ELR (cell line): ENCODE data around the gene CNGA4.
"Not testable (repeated sequence)": the region's sequence is repeated elsewhere in the genome, so short reads cannot be mapped to it uniquely, and the experiment has no call there.

Source experiments
- DNase-seq: peaks from one replicate; pipeline ENCODE4 v3.0.0-alpha.2; 2015; ENCODE audit warnings: low read depth

Gene CNGA4

DNA sequence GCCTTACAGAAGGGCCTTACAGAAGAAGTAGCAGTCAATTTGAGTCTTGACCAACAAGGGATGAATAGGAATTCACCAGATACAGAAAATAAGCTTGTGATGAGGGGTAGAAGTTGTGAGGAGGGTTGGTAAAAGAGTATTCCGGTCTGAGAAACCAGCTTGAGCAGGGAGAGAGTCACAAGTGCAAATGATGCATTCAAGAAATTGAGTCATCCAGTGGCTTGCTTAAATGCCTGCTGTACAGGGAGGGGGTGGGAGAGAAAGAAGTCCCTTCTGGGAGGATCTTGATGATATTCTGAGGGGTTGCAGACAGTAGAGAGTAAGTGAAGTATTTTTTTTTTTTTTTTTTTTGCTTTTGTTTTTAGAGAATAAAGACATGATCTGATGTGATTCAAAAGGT is 29.9 kb downstream of the CNGA4 start:
- peak; percentile 20 for DNase-seq

DNA sequence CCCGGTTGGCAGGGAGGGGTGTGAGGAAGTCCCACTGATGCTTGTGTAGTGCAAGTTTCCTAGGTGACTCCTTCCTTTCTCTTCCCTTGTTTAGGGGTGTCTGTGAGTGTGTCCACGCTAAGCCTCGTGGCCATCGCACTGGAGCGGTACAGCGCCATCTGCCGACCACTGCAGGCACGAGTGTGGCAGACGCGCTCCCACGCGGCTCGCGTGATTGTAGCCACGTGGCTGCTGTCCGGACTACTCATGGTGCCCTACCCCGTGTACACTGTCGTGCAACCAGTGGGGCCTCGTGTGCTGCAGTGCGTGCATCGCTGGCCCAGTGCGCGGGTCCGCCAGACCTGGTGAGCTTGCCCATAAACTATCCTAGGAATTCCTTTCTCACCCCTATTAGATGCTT is 31.1 kb downstream of the CNGA4 start:
- DNase-seq: no peak

DNA sequence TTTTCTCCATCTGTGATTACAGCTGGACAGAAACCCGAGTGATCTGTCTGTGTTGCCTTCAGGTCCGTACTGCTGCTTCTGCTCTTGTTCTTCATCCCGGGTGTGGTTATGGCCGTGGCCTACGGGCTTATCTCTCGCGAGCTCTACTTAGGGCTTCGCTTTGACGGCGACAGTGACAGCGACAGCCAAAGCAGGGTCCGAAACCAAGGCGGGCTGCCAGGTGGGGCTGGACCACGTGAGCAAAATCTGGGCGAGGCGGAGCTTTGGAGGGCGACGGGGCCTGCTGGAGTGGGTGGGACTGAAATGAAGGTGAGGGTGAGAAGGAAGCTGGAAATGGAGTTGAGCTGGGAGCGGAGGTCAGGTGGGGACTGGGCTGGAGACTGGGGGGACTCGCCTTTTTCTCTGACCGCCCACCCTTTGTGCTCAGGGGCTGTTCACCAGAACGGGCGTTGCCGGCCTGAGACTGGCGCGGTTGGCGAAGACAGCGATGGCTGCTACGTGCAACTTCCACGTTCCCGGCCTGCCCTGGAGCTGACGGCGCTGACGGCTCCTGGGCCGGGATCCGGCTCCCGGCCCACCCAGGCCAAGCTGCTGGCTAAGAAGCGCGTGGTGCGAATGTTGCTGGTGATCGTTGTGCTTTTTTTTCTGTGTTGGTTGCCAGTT is 31.8 kb downstream of the CNGA4 start:
- no peak for DNase-seq

DNA sequence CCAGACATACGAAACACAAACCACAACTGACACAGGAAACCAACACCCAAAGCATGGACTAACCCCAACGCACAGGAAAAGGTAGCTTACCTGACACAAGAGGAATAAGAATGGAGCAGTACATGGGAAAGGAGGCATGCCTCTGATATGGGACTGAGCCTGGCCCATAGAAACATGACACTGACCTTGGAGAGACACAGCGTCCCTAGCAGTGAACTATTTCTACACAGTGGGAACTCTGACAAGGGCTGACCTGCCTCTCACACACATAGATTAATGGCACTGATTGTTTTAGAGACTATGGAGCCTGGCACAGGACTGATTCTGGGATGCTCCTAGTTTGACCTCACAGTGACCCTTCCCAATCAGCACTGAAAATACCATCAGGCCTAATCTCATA is 32.7 kb downstream of the CNGA4 start:
- no peak for DNase-seq

DNA sequence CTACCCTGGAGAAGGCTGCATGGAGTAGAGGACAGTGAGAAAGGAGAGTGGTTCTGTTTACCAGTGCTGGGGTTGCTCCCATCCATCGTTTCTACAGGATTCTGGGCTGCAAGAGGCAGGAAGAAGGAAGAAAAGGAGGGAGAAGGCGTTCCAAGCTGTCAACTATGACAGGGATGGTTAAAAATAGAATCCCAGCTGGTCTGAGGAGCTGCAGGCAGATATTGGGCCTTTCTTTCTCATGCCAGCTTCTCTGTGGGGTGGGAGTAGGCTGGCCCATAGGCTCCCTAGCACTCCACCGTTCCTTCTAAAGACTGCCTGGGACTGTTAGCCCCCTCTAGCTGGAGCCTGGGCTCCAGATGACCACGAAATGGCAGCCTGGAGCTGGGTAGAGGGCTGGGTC is 34.3 kb downstream of the CNGA4 start:
- DNase-seq: no peak

DNA sequence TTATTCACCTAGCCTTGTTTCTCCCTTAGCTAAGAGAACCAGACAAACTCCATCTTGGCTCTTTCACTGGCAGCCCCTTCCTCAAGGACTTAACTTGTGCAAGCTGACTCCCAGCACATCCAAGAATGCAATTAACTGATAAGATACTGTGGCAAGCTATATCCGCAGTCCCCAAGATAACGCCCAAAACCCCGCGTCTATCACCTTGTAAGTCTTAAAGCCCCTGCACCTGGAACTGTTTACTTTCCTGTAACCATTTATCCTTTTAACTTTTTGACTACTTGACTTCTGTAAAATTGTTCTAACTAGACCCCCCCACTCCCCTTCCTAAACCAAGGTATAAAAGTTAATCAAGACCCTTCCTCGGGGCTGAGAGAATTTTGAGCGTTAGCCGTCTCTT is 41.9 kb downstream of the CNGA4 start:
- DNase-seq: not testable (repeated sequence)

DNA sequence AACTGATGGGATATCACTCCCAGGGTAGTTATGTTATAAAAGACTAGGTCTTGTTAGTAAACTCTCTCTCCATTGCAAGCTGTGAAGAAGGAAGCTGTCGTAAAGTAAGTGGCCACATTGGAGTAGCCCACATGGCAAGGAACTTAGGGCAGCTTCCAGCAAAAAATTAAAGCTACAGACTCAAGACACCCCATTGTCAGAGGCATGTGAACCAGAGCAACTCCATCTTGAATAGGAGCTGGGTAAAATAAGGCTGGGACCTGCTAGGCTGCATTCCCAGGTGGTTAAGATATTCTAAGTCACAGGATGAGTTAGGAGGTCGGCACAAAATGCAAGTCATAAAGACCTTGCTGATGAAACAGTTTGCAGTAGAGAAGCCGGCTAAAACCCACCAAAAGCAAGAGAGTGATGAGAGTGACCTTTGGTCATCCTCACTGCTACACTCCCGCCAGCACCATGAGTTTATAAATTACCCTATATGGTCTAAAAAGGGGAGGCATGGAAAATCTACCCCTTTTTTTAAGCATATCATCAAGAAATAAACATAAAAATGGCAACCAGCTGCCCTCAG is 44.6 kb downstream of the CNGA4 start:
- no peak for DNase-seq

DNA sequence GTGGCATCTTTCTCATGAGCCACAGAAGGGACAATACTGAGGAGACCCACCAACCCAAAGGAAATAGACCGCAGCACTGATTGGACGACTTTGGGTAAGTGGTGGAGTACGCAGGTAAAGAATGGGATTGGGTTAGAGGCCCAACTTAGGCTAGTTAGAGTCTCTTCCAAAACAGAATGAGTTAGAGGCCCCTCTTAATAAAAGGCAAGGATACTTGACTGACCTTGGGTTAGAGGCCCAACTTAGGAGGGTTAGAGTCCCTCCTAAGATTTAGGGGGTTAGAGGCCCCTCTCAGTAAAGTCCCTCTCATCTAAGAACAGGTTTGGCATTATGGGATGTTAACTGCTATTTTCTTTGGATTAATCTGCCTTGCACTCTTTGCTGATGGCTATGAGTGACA is 45.4 kb downstream of the CNGA4 start:
- no peak for DNase-seq

DNA sequence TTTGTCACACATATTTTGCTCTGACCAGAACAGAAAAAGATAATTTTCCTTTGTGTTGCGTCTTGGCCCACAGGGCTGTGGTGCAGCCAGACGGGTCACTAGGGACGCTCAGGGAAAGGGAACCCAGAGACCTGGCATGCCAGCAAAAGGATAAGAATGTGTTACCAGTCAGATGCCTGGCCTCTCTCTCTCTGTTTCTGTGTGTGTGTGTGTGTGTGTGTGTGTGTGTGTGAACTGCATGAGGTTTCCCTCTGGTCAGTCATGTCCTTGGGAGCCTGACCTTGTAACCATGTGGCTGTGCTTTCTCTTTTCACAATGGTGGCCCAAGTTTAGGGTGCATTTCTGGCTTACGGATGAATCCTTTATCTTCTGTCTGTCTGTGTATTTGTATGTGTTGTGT is 46.1 kb downstream of the CNGA4 start:
- no peak for DNase-seq
